HG02973 (cell line): Measurements from ENCODE around the gene LEPROT.

Experiments
- ATAC-seq: cut with Tn5 transposase; IDR thresholded peaks from one replicate; pipeline ENCODE4 v1.9.1; 2021; ENCODE audit warnings: moderate library complexity; ENCODE audit not compliant: unreplicated experiment

Gene LEPROT

DNA sequence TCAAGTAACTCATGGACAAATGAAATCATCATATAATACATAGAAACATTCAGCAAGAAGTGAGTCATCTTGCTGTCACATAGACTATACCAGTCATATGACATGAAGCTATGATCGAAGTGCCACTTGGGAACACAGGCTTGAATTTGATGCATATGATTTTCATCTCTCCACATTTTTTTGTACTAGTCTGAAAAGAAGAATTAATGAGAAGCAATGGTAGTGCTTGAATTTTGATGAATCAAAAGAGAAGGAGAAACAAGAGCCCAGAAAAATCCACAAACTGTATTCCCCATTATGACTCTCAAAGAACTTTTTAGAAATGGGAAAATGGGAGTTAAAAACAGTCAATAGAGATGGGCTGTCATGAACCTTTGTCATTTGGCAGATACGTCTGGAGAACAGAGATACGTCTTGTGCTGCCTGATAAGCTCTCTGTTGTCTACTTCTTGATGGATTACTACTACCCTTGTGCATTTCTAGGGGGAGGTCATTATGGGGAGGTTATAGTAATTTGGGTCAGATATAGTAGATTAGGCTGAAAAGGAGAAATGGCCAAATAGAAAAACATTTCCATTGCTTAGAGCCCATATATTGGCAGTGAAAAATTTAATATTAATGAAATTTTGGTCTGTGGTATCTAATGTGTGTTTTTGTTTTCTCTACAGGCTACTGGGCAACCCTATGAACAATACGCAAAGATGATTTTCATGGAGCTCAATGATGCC lies 8.0 kb upstream of the LEPROT start:
- no peak for ATAC-seq

DNA sequence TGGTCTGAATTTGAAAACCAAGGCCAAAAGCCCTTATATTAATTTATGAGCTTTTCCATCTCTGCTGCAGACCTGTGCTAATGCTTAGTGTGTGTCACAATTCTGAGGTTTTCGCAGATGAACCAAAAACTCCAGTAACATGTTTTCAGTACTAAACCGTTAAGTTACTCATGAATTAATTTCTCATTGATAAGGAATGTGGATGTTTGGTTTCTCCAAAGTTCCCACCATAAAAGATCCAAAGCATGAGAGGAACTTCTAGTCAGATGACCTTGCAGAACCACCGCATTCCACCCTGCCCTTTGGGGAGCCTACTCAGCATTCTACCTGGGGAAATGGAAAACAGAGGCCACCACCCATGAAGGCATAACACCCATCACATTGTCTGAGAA lies 7.5 kb upstream of the LEPROT start:
- ATAC-seq, result no peak

- no peak for ATAC-seq
Measured at GRCh38 chr1:65414538-65414937, 5.9 kb upstream of the LEPROT start.

GRCh38 chr1:65416767-65417166 lies 3.7 kb upstream of the LEPROT start:
- ATAC-seq, result no peak

- ATAC-seq, result no peak
Measured at GRCh38 chr1:65417729-65418128, 2.7 kb upstream of the LEPROT start.

DNA sequence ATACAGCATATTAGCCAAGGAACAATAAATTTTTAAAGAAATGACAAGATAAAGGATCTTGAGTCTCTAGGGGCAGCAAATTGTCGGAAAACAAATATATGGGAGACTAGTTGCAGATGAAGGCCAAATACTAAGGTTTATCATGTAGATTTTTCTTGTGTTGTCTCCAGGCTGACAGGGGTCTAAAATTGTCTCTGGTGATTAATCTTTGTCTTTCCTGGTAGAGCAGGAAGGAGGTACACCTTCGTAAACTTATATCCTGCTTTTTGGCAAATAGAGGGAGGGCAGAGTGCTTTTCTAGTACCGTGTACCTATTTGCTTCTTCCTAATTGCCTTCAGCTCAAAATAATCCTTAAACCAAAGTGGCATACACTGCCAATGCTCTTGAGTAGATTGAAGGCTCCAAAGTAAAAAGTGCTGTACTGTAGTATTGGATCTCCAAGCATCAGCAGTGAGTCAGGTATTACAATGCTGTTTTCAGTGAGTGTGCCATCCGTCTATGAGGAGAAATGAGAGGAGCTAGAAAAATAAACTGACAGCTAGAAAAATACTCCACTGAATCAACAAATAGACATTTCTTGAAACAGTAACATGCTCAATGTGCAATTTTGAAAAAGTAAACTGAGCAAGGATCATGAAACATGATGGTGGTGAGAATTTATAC lies 1.8 kb upstream of the LEPROT start:
- no peak for ATAC-seq

GRCh38 chr1:65419681-65420589 lies 533 bp upstream of the LEPROT start:
- ATAC-seq, result peak; percentile 95

- ATAC-seq, result no peak
Measured at GRCh38 chr1:65421351-65422025, 1.0 kb downstream of the LEPROT start.

DNA sequence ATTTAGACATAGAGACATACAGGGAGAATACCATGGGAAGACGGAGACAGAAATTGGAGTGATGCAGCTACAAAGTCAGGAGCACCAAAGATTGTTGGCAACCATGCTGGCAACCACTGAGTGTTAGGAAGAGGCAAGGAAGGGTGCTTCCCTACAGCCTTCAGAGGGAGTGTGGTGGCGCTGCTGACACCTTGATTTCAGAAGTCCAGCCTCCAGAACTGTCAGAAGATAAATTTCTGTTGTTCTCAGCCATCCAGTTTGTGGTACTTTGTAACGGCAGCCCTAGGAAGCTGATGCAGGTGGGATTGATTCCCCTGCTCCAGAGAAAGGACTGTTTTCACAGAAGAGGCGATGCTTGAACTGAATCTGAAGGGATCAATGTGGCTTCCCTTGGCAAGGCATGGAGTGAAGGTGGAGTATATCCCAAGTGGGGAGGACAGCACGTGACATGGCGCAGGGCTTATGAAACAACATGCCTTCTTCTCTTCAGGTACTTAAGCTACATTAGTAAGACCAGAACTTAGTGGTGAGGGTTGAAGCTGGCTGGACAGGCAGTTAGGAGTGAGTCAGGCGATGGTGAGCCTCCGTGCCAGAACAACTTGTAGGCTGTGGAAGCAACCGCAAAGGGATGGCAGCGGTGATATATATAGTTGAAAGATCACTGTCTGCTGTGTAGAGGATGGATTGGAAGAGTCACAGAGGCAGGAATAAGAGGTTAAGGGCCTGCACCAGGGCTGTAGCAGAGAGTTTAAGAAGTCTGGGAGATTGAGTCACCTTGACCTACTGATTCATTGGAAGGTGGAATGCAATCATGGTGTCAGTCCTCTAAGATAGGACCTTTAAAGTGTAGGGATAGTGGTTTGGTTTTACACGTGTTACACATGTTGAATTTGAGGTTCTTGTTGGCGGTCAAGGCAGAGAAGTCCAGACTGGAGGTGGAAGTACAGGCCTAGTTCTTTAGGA lies 2.1 kb downstream of the LEPROT start:
- no peak for ATAC-seq

GRCh38 chr1:65423884-65424572 lies 3.6 kb downstream of the LEPROT start:
- no peak for ATAC-seq

GRCh38 chr1:65424573-65424889 lies 4.1 kb downstream of the LEPROT start:
- ATAC-seq, result no peak

DNA sequence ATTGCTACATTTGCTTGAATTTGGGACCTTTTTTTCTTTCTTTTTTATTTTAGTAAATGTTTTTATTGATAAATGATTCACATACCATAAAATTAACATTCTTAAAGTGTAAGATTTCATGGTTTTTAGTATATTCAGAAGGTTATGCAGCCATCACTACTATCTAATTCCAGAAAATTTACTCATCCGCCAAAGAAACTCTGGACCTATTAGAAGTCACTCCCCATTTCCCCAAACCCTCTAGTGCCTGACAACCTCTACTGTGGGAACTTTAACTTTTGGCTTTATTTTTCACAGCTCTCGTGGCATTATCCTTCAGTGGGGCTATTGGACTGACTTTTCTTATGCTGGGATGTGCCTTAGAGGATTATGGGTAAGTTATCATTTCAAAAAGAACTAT lies 4.5 kb downstream of the LEPROT start:
- no peak for ATAC-seq

- ATAC-seq, result no peak
Measured at GRCh38 chr1:65425697-65426096, 5.2 kb downstream of the LEPROT start.

DNA sequence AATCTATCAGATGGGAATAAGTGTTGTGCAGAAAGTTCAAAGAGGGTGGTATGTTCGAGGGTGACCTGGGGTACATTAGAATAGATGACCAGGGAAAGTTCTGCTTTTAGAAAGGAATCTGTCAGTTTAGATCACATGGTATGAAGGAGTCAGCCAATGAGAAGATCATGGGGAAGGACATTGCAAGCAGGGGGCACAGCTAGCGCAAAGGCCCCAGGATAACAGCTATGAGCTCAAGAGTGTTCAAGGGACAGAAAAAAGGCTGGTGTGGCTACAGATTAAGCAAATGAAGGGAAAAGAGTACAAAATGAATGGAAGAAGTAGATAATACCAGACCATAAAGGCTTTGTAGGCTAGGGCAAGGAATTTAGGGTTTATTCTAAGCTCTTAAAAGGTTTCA lies 8.6 kb downstream of the LEPROT start:
- no peak for ATAC-seq

- ATAC-seq, result no peak
Measured at GRCh38 chr1:65429806-65430205, 9.3 kb downstream of the LEPROT start.

DNA sequence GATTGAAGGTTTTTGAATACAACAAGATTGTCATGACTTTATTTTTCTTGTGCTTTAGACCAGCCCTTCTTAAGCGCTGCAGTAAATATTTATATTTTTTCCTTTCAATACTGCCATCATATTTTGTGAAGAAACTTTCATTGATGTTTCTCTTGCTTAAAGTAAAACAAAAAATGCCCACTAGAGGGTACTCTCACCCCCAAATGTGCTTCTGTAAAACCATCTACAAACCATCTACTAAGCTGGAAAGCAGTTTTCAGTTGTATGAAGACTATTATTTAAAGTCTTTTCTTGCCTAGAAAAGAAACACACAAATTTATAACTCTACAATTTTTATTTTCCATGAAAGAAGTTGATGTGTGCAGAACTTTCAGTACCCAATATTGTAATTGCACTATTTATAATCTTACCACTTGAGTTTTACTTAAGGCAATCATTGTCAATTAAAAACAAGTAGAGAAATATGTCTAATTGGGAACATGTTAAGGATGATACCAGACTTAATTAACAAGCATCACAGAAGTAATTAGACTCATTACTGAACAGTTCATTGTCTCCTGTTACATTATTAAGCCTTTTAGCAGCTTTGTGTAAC lies 10.7 kb downstream of the LEPROT start:
- ATAC-seq, result no peak

DNA sequence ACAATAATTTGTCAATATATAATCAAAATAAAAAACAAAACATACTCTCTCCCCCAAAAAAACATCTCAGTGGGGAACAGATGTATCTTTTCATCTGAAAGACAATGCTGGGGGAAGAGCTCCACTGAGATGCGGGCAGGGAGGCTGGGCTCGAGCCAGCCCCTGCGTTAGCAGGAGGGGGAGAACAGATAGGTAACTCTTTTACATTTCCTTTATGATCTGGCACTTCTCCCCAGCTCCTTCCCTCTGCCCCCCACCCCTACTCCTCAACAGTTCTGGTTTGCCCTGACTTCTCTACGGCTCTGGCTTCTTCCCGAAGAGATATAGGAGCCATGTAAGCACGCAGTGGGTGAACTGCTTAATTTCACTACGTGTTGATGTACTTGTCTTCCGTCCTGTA lies 12.4 kb downstream of the LEPROT start:
- no peak for ATAC-seq

DNA sequence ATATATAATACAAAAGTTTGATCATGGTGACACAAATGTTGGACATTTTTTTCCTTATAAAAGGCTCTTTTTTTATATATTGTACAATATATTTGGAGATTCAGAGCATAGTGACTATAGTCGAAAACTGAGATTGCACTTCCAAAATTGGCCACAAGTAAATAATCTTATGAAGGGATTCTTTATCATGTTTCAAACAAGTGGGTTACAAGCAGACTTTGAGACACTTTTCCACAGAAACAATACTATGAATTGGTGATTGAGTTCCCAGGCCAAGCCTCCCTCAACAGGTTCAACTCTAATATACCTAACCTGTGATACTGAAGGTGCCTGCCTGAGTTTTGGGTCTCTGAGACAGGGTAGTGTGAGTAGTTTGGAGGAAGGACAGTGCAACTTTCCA lies 13.8 kb downstream of the LEPROT start:
- ATAC-seq, result no peak

GRCh38 chr1:65434760-65435159 lies 14.3 kb downstream of the LEPROT start:
- no peak for ATAC-seq
